Activated B cell treated with CpG ODN at 0.5 μM for 24 hours (primary cell): ENCODE measurements around the gene CPPED1. TPM values are rescaled to one million over a fixed set of nuclear protein-coding genes. Genes with fewer than 3 reads are reported as not detected.

Experiments
- ATAC-seq: fragments of 200-7000 bp; cut with Tn5 transposase; one replicate; pipeline ENCODE4 v1.10.0; 2021; ENCODE audit warnings: low read depth, mild to moderate bottlenecking, moderate library complexity
- CTCF ChIA-PET: fragments of 350-600 bp; sonication (Branson Sonifier 250); formaldehyde crosslinking; loops from one replicate; lab custom pipeline; 2021; ENCODE audit warnings: antibody characterized with exemption; lab: Charles Lee
- POLR2A ChIA-PET: fragments of 350-600 bp; sonication (Branson Sonifier 250); formaldehyde crosslinking; loops from one replicate; lab custom pipeline; 2021; ENCODE audit warnings: antibody characterized with exemption; lab: Charles Lee
- DNase-seq: peaks from one replicate; pipeline ENCODE4 v3.0.0; 2022
- H3K27ac Mint-ChIP-seq: one replicate; pipeline ENCODE4 v1.8.0; 2020; ENCODE audit warnings: mixed read lengths
- H3K27me3 Mint-ChIP-seq: one replicate; pipeline ENCODE4 v1.8.0; 2021; ENCODE audit warnings: mixed read lengths
- H3K36me3 Mint-ChIP-seq: one replicate; pipeline ENCODE4 v1.8.0; 2021; ENCODE audit warnings: low read depth, mixed read lengths
- H3K4me1 Mint-ChIP-seq: one replicate; pipeline ENCODE4 v1.8.0; 2021; ENCODE audit warnings: mixed read lengths
- H3K4me3 Mint-ChIP-seq: one replicate; pipeline ENCODE4 v1.8.0; 2020; ENCODE audit warnings: mild to moderate bottlenecking, mixed read lengths
- H3K9me3 Mint-ChIP-seq: one replicate; pipeline ENCODE4 v1.8.0; 2020; ENCODE audit warnings: mixed read lengths
- intact Hi-C: fragments of 100-400 bp; cut with micrococcal nuclease; formaldehyde crosslinking; loops from one replicate; pipeline ENCODE4 v1.15.1; 2024
- total RNA-seq: library from RNA; stranded (reverse); gene quantifications from 2 replicates; pipeline ENCODE4 v1.2.3, GENCODE V29; 2022
- TF ChIP-seq, protein P1 (sequence below): fragments of 200-600 bp; IDR thresholded peaks from one replicate; pipeline ENCODE4 v1.8.0; 2022; ENCODE audit warnings: antibody characterized with exemption, mild to moderate bottlenecking

CPPED1 gene
- total RNA-seq, 1 donor from 2014 or later = 14.1 TPM

DNA sequence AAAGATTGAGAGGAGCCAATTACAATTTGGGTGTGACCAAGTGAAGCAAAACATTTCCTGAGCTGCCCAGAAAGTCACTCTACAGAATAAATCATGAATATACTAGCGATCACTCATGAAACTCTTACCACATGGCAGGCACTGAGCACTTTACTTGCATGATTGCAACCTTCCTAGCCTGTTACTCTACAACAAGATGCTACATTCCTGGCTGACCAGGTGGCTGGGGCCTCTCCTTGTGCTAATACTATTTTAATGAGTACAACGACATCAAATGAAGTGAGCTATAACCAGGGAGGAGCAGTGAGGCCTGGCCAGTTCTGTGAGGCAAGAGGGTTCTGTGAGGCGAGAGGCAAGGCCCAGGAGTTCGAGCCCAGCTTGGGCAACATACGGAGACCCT is 75.2 kb downstream of the CPPED1 start:
- Mint-ChIP-seq H3K27ac (no peak overlapping the region), H3K36me3 (peaks cover 21% of the 10 kb centered on the region), H3K4me3 (no peak overlapping the region), H3K4me1 (peaks cover 6% of the 10 kb centered on the region), H3K27me3 (no peaks in the 10 kb centered on the region), H3K9me3 (peaks cover 15% of the 10 kb centered on the region)
- DNase-seq = no peak
- TF ChIP-seq, protein P1, sequence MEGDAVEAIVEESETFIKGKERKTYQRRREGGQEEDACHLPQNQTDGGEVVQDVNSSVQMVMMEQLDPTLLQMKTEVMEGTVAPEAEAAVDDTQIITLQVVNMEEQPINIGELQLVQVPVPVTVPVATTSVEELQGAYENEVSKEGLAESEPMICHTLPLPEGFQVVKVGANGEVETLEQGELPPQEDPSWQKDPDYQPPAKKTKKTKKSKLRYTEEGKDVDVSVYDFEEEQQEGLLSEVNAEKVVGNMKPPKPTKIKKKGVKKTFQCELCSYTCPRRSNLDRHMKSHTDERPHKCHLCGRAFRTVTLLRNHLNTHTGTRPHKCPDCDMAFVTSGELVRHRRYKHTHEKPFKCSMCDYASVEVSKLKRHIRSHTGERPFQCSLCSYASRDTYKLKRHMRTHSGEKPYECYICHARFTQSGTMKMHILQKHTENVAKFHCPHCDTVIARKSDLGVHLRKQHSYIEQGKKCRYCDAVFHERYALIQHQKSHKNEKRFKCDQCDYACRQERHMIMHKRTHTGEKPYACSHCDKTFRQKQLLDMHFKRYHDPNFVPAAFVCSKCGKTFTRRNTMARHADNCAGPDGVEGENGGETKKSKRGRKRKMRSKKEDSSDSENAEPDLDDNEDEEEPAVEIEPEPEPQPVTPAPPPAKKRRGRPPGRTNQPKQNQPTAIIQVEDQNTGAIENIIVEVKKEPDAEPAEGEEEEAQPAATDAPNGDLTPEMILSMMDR = no peak
- no peak for ATAC-seq
- CTCF ChIA-PET = no interaction called here
- intact Hi-C loops = no loop called here
- POLR2A ChIA-PET = no interaction called here

GRCh38 chr16:12724226-12724625 is 79.5 kb downstream of the CPPED1 start:
- Mint-ChIP-seq H3K36me3 (peaks cover under 1% of the 10 kb centered on the region), H3K27me3 (no peaks in the 10 kb centered on the region), H3K9me3 (no peaks in the 10 kb centered on the region), H3K4me3 (no peak overlapping the region), H3K4me1 (peaks cover 6% of the 10 kb centered on the region), H3K27ac (no peak overlapping the region)
- ATAC-seq = no peak
- TF ChIP-seq, protein P1 = no peak
- no peak for DNase-seq
- ChIA-PET POLR2A (no interaction called here), CTCF (no interaction called here)
- intact Hi-C loops = no loop called here

GRCh38 chr16:12723681-12724080 is 80.0 kb downstream of the CPPED1 start:
- Mint-ChIP-seq H3K4me1 (peaks cover 6% of the 10 kb centered on the region), H3K27me3 (no peaks in the 10 kb centered on the region), H3K9me3 (no peaks in the 10 kb centered on the region), H3K36me3 (peaks cover 2% of the 10 kb centered on the region), H3K27ac (no peak overlapping the region), H3K4me3 (no peak overlapping the region)
- CTCF ChIA-PET = no interaction called here
- TF ChIP-seq, protein P1 = no peak
- ATAC-seq (no peak), DNase-seq (no peak)
- intact Hi-C loops = no loop called here
- POLR2A ChIA-PET = no interaction called here

- TF ChIP-seq, protein P1 = no peak
- CTCF ChIA-PET = no interaction called here
- intact Hi-C loops = no loop called here
- Mint-ChIP-seq H3K27me3 (no peaks in the 10 kb centered on the region), H3K9me3 (no peaks in the 10 kb centered on the region), H3K4me1 (peaks cover 6% of the 10 kb centered on the region), H3K4me3 (no peak overlapping the region), H3K36me3 (peaks cover 2% of the 10 kb centered on the region), H3K27ac (no peak overlapping the region)
- DNase-seq = no peak
- ATAC-seq = no peak
- POLR2A ChIA-PET = no interaction called here
These were observed 81.8 kb downstream of the CPPED1 start for GRCh38 chr16:12721841-12722421.

GRCh38 chr16:12719972-12720371 is 83.7 kb downstream of the CPPED1 start:
- TF ChIP-seq, protein P1 = no peak
- no peak overlapping the region for H3K27ac Mint-ChIP-seq
- H3K4me1 Mint-ChIP-seq = peaks cover 6% of the 10 kb centered on the region
- DNase-seq (no peak), ATAC-seq (no peak)
- ChIA-PET CTCF (no interaction called here), POLR2A (no interaction called here)
- peaks cover 6% of the 10 kb centered on the region for H3K9me3 Mint-ChIP-seq
- H3K36me3 Mint-ChIP-seq = peaks cover 3% of the 10 kb centered on the region
- no peaks in the 10 kb centered on the region for H3K27me3 Mint-ChIP-seq
- intact Hi-C loops = no loop called here
- H3K4me3 Mint-ChIP-seq = no peak overlapping the region
